ENCODE results near the gene KIR2DL3.

- TF ChIP-seq CTCF (IDR thresholded peaks at IDR 0.05) (no peak), POLR2A (IDR thresholded peaks at IDR 0.05) (no peak), POLR2AphosphoS5 (IDR thresholded peaks at IDR 0.05) (no peak)
Observed at GRCh38 chr19:54791476-54791875, 53.2 kb downstream of the KIR2DL3 start.
